Activated naive CD4-positive, alpha-beta T cell treated with anti-CD3 and anti-CD28 coated beads, Interleukin-2, amount 10 ng/mL, durations not matched to agents 7 days and 5 days (primary cell): ENCODE results near the gene IAPP.

Experiments
- CTCF ChIA-PET: fragments of 350-600 bp; sonication (Branson Sonifier 250); formaldehyde crosslinking; loops from one replicate; lab custom pipeline; 2021; ENCODE audit warnings: antibody characterized with exemption; lab: Charles Lee
- DNase-seq: peaks from one replicate; pipeline ENCODE4 v3.0.0-alpha.2; 2020
- H3K27ac Mint-ChIP-seq: one replicate; pipeline ENCODE4 v1.8.0; 2021; ENCODE audit warnings: mild to moderate bottlenecking, moderate library complexity, mixed read lengths
- H3K27me3 Mint-ChIP-seq: one replicate; pipeline ENCODE4 v1.8.0; 2021; ENCODE audit warnings: mild to moderate bottlenecking, mixed read lengths
- H3K36me3 Mint-ChIP-seq: one replicate; pipeline ENCODE4 v1.8.0; 2021; ENCODE audit warnings: mixed read lengths
- H3K4me1 Mint-ChIP-seq: one replicate; pipeline ENCODE4 v1.8.0; 2021; ENCODE audit warnings: mixed read lengths
- H3K4me3 Mint-ChIP-seq: one replicate; pipeline ENCODE4 v1.8.0; 2021; ENCODE audit warnings: mild to moderate bottlenecking, moderate library complexity, mixed read lengths
- H3K9me3 Mint-ChIP-seq: one replicate; pipeline ENCODE4 v1.8.0; 2021; ENCODE audit warnings: mixed read lengths

The IAPP gene

DNA sequence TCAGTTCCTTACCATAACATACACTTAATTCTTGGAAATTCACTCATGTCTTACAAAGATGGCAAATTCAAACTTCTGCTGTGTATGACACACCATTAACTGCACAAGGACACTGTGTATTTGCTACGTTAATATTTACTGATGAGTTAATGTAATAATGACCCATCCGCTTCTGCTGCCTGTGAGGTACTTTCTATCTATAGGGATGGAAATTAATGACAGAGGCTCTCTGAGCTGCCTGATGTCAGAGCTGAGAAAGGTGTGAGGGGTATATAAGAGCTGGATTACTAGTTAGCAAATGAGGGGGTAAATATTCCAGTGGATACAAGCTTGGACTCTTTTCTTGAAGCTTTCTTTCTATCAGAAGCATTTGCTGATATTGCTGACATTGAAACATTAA is at the start of gene IAPP:
IAPP (plus strand) TSS at position 301 of the 400 bp plus-strand sequence. CDS start 450 bp downstream, outside the sequence.
- DNase-seq, result no peak
- CTCF ChIA-PET, result interaction anchor here (0.6 kb wide), 1 partner anchor 325 kb away, joined by 5 read pairs; no protein-coding TSS in a partner anchor
- Mint-ChIP-seq H3K4me1 (no peaks in the 10 kb centered on the region), H3K27me3 (peaks cover 4% of the 10 kb centered on the region), H3K9me3 (no peaks in the 10 kb centered on the region), H3K4me3 (no peak within 1 kb of the TSS), H3K36me3 (no peaks in the 10 kb centered on the region), H3K27ac (no peak within 1 kb of the TSS)

DNA sequence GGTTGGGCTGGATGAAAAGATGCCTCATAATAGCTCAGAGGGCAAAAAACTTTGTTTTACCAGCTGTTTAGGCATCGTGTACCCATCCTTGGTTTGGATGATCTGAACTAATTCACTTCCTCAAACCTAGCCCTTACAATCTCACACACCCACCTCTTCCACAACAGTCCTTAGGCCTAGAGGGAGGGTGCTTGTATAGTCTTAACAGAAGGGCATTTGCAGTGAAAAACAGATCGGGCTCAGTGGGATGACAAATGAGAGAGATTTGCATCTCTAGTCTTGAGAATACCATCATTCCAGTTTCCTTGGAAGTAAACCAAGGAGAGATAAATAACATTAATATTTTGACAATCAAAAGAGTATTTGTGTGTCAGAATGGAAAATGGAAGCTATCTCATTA is 49.0 kb upstream of the IAPP start:
- H3K4me3 Mint-ChIP-seq, result no peak overlapping the region
- H3K4me1 Mint-ChIP-seq, result no peaks in the 10 kb centered on the region
- H3K27ac Mint-ChIP-seq, result no peak overlapping the region
- H3K36me3 Mint-ChIP-seq, result no peaks in the 10 kb centered on the region
- peaks cover 10% of the 10 kb centered on the region for H3K9me3 Mint-ChIP-seq
- peaks cover 6% of the 10 kb centered on the region for H3K27me3 Mint-ChIP-seq
- DNase-seq, result no peak
- CTCF ChIA-PET, result no interaction called here

DNA sequence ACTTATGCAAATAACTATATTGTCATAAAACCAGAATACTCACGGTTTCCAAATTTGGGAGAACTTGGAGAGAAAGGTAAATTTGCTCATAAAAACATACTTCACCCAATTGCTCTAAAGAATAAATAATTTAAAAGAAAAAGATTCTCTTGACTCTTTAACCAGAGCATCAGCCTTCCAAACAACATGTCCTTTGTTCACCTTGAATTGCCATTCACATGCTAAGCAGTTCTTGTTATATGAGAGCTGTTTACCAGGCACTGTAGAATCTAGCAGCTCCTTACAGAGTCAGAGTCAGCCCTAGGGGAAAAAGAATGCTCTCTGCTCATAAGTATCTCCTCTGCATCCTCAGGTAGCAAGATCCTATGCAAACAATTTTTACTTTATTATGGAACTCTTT is 48.2 kb upstream of the IAPP start:
- Mint-ChIP-seq H3K27ac (no peak overlapping the region), H3K36me3 (no peaks in the 10 kb centered on the region), H3K9me3 (peaks cover 12% of the 10 kb centered on the region), H3K27me3 (peaks cover 6% of the 10 kb centered on the region), H3K4me1 (no peaks in the 10 kb centered on the region), H3K4me3 (no peak overlapping the region)
- CTCF ChIA-PET, result no interaction called here
- DNase-seq, result no peak

DNA sequence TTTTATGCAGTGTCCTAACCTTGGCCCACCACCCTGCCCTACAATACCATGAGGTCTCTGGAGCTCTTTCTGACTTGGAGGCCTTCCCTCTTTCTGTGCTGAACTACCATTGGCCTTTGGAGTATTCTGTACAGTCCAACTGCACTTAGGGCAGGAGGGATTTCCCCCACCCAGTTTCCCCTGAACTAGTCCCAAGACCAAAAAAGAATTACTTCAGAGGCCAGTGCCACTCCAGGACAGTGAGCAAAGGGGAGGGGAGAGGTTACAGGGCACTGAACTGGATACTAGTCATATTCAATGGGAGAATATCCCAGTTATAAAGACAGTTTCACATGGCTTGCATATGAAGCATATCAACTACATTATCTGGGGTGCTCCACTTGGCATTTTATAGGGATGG is 44.1 kb upstream of the IAPP start:
- Mint-ChIP-seq H3K36me3 (no peaks in the 10 kb centered on the region), H3K4me1 (no peaks in the 10 kb centered on the region), H3K4me3 (no peak overlapping the region), H3K27me3 (peaks cover 6% of the 10 kb centered on the region), H3K9me3 (peaks cover 13% of the 10 kb centered on the region), H3K27ac (no peak overlapping the region)
- no peak for DNase-seq
- CTCF ChIA-PET, result no interaction called here

DNA sequence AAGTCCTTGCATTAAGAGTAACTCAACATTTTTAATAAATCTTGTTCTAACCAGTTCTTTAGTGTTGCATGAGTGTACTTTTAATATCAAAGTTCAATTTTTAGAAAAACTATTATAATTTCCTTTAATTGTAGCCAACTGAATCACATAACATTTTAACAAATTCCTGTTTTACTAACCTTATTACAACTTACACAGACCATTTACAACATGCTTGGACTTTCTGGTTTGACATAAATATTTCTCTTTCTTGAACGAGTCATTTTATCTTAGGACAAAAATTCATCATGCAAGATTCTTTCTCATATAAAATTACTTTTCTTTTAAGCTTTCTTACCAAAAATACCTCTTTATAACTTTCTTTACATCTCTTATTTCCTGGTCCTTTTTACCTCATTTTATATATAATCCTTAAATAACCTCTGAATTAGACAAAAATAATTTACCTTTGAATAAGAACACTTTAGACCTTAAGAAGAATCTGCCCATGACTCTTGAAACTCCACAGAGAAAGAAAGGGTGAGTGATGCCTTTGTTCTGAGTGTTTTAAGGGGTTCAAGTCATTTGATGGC is 41.9 kb upstream of the IAPP start:
- H3K4me1 Mint-ChIP-seq, result no peaks in the 10 kb centered on the region
- DNase-seq, result no peak
- H3K9me3 Mint-ChIP-seq, result peaks cover 13% of the 10 kb centered on the region
- CTCF ChIA-PET, result no interaction called here
- H3K36me3 Mint-ChIP-seq, result no peaks in the 10 kb centered on the region
- peaks cover 6% of the 10 kb centered on the region for H3K27me3 Mint-ChIP-seq
- H3K27ac Mint-ChIP-seq, result no peak overlapping the region
- H3K4me3 Mint-ChIP-seq, result no peak overlapping the region

DNA sequence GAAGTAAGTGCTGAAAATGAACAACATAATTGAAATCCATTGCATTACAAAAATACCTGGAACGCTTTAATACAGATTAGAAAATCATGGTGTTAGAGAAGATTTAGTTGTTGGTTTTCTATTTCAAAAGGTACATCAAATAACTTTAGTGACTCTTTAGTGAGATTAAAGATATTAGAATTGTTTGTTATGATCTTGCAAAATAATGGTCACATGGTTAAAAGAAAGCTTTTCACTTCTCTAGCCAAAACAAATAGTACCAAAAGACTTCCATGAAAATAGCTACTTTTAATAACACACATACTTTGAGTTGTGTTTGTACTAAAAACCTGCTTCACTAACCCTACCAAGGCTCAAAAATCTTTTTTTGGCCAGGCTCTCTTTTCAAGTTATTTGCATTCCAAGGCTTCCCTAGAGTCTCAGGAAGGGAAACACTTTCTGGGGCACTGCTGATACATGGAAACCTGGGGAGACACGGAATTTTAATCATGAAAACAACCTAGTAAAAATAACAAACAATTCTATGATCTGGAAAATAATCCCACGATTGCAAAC is 37.9 kb upstream of the IAPP start, which contains the start of gene SLCO1A2:
SLCO1A2 (minus strand) TSS at position 147 of the 555 bp plus-strand sequence. CDS start 270 bp downstream, outside the sequence.
- Mint-ChIP-seq H3K27ac (no peak within 1 kb of the TSS), H3K36me3 (no peaks in the 10 kb centered on the region), H3K9me3 (peaks cover 2% of the 10 kb centered on the region), H3K4me3 (no peak within 1 kb of the TSS), H3K4me1 (no peaks in the 10 kb centered on the region), H3K27me3 (no peaks in the 10 kb centered on the region)
- CTCF ChIA-PET, result no interaction called here
- no peak for DNase-seq

DNA sequence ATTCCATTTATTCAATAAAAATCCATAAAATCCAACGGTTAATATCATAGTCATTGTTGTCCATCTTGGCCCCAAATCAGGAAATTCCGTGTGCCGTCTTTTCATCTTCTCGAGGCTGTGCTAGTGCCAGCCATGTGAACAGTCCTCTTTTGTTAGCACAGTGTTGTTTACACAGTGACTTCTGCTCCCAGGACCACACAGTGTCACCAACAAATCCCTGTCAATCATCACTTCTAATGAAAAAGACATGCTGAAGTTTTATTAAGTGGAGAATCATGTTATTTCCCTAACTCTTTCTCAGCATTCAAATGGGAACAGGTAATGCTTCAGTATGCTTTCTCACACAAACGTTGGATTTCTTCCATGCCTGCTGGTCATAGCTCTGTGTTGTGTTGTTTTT is 36.0 kb upstream of the IAPP start:
- DNase-seq, result no peak
- Mint-ChIP-seq H3K27me3 (no peaks in the 10 kb centered on the region), H3K4me1 (no peaks in the 10 kb centered on the region), H3K9me3 (no peaks in the 10 kb centered on the region), H3K36me3 (no peaks in the 10 kb centered on the region), H3K27ac (no peak overlapping the region), H3K4me3 (no peak overlapping the region)
- CTCF ChIA-PET, result no interaction called here

DNA sequence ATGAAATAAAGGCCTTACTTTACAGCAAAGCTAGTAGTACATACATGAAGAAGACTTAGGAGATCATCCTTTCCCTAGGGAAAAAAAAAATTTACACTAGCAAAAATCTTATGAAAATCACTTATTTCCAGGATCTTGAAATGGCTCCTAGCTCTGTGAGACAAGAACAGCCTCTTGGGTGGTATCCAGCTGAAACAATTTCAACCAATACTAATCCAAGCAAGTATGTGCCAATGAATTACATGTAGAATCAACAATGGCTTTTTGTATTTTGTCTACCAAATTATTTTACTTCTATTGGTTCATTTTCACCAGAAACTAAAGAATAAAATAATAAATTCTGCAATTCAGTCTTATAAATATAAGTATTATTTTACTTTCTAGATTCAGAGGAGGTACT is 35.2 kb upstream of the IAPP start:
- Mint-ChIP-seq H3K4me3 (no peak overlapping the region), H3K36me3 (no peaks in the 10 kb centered on the region), H3K27me3 (no peaks in the 10 kb centered on the region), H3K9me3 (no peaks in the 10 kb centered on the region), H3K4me1 (no peaks in the 10 kb centered on the region), H3K27ac (no peak overlapping the region)
- CTCF ChIA-PET, result no interaction called here
- DNase-seq, result no peak

DNA sequence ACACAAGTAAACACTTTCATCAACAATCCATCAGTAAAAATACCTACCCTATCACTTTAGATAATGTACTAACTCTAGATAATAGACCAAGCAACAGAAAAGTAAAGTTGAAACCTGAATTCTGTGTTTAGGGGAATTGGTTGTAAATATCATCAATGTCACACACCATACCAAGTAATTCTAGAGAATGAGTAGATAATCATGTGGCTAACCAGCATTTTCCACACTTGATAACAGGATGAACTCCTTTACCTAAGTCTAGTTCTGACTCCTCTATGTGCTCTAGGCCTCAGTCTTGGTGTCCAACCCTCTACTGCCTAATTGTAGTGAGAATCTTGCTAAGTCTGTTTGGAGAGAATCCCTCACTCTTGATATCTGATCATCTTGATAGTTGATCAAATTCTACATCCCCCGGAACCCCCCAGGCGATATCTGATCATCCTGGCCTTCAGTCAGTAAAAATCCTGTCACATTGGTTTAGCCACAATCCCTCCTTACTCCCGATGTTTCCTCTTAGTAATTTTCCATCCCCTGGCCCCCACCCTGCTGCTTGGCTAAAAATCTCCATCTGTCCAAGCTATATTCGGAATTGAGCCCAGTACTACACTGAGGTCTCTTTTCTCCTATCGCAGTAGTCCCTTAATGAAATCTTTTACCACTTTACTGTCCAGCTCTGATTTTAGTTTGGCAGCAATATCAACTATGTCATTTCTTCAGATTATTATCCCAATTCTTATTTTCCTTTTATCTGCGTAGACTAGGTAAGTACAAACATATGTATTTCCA is 34.5 kb upstream of the IAPP start:
- H3K4me3 Mint-ChIP-seq, result no peak overlapping the region
- H3K9me3 Mint-ChIP-seq, result no peaks in the 10 kb centered on the region
- CTCF ChIA-PET, result no interaction called here
- no peaks in the 10 kb centered on the region for H3K4me1 Mint-ChIP-seq
- H3K36me3 Mint-ChIP-seq, result no peaks in the 10 kb centered on the region
- H3K27me3 Mint-ChIP-seq, result no peaks in the 10 kb centered on the region
- H3K27ac Mint-ChIP-seq, result no peak overlapping the region
- DNase-seq, result no peak

DNA sequence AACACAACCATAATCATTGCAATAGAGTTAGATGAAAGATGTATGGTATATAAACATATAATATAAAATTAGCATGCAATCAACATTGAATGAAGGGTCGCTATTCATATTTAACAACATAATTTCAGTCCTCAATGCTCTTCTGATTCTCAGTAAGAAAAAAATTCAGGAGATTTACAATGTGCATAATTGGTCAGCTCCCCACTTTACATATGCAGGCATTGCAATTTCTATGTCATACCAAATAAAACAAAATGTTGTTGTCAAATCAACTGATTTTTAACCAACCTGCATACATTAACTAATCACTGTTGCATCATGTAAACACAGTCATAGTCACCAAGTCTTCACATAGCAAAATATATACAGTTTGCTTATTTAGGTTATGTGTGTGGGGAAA is 32.8 kb upstream of the IAPP start:
- Mint-ChIP-seq H3K4me1 (no peaks in the 10 kb centered on the region), H3K9me3 (no peaks in the 10 kb centered on the region), H3K36me3 (no peaks in the 10 kb centered on the region), H3K4me3 (no peak overlapping the region), H3K27me3 (no peaks in the 10 kb centered on the region), H3K27ac (no peak overlapping the region)
- DNase-seq, result no peak
- CTCF ChIA-PET, result no interaction called here

DNA sequence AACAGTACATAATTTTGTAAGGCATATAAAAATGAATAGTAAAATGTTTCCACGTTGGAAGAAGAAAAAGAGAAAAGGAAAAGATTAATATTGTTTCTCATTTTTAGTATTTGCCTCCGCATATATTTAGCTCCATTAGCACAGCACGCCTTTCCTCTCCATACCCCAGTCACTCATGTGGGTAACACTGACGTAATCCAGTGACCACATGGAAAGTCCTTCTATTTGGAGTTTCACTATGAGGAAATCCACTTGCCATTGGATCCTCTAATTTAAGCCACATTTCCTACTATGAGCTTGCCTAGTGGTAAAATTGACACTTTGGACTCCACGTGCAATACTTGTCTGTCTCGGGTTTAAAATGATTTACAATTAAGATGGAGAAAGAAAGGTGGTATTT is 32.3 kb upstream of the IAPP start:
- CTCF ChIA-PET, result no interaction called here
- no peaks in the 10 kb centered on the region for H3K4me1 Mint-ChIP-seq
- H3K36me3 Mint-ChIP-seq, result no peaks in the 10 kb centered on the region
- H3K4me3 Mint-ChIP-seq, result no peak overlapping the region
- H3K9me3 Mint-ChIP-seq, result no peaks in the 10 kb centered on the region
- no peak for DNase-seq
- no peak overlapping the region for H3K27ac Mint-ChIP-seq
- no peaks in the 10 kb centered on the region for H3K27me3 Mint-ChIP-seq

DNA sequence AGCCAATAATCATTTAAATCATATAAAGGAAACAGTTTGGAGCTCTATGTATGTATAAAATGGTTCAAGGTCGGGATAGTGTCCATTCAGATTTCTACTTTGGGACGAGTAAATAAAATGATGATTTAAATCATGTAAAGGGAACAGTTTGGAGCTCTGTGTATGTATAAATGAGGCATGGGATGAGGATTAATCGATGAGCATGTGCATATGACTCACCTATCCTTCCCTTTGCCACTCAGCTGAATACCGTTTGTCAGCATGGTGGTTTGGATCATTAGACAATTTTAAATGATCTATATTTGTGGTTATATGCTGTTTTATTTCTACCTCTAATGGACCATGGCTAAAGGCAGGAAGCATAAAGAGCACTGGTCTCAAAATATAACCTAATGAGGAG is 30.9 kb upstream of the IAPP start:
- Mint-ChIP-seq H3K4me1 (no peaks in the 10 kb centered on the region), H3K27me3 (no peaks in the 10 kb centered on the region), H3K9me3 (no peaks in the 10 kb centered on the region), H3K4me3 (no peak overlapping the region), H3K27ac (no peak overlapping the region), H3K36me3 (no peaks in the 10 kb centered on the region)
- CTCF ChIA-PET, result no interaction called here
- DNase-seq, result no peak

DNA sequence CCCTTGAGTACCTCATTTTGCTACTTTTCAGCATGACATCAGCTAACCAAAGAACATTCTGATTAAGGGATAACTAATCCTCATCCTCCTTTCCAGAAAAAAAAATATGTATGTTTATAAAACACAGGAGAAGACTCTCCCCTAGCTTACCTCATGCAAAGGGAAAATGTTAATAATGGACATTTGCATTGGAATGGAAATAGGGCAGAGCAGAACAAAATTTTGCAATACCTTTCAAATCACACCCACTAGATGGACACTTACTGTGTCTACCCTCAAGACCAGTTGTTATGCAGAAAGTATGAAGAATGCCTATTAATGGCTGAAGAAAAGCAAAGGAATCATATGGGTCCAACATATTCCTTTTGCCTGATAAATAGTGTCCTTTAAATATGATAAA is 29.1 kb upstream of the IAPP start:
- no peak overlapping the region for H3K27ac Mint-ChIP-seq
- H3K27me3 Mint-ChIP-seq, result peaks cover 4% of the 10 kb centered on the region
- no peaks in the 10 kb centered on the region for H3K9me3 Mint-ChIP-seq
- no peaks in the 10 kb centered on the region for H3K4me1 Mint-ChIP-seq
- H3K36me3 Mint-ChIP-seq, result no peaks in the 10 kb centered on the region
- H3K4me3 Mint-ChIP-seq, result no peak overlapping the region
- no peak for DNase-seq
- CTCF ChIA-PET, result no interaction called here

DNA sequence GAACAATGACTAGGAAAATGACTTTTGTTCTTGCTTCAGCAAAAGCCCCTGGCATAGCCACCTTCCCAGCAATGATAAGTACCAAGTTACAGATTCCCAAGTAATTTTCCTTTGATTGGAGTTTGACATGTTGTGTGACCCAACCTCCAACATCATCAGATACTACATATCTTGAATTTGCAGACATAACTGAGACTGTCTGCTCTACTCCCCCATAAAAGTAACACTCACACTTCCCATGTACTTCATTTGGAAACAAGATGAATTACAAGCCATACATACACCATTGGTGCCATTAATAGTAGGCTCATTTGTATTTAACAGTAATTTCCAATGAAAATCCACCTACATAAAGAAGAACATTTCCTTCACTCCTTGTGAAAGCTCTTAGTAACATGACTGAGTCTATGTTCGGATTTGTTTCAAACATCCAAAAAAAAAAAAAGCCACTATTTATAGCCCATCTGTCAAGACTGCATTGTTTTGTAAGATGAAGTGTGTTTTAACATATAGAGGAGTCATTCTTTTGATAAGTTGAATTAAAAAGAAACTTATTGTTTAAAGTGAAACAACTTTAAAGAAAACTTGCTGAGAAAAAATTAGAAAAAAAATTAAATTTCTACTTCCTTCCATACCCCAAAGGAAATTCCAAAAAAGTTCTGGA is 26.0 kb upstream of the IAPP start:
- DNase-seq, result no peak
- no peaks in the 10 kb centered on the region for H3K9me3 Mint-ChIP-seq
- no peak overlapping the region for H3K27ac Mint-ChIP-seq
- no peaks in the 10 kb centered on the region for H3K4me1 Mint-ChIP-seq
- H3K36me3 Mint-ChIP-seq, result no peaks in the 10 kb centered on the region
- CTCF ChIA-PET, result no interaction called here
- peaks cover 4% of the 10 kb centered on the region for H3K27me3 Mint-ChIP-seq
- no peak overlapping the region for H3K4me3 Mint-ChIP-seq
